ENCODE measurements around the gene CDC73. TPM values are rescaled to one million over a fixed set of nuclear protein-coding genes. Genes with fewer than 3 reads are reported as not detected.

CDC73 gene
- total RNA-seq, 1 experiment from 2014 or later: 63.2 TPM

GRCh38 chr1:193110246-193110645, 11.6 kb upstream of the CDC73 start:
- ATAC-seq (no peak), DNase-seq (ENCODE audit: low read depth, low spot score) (no peak)
- ChIA-PET RAD21 (ENCODE audit: low non-redundant PET in 1 of 2, low total read pairs in 2 of 2, uncharacterized antibody in 2 of 2, unreplicated experiment in 2 of 2) (interaction anchor here in 1 of 2 experiments (0.8 kb wide), 1 partner anchor 11 kb away, joined by 3 read pairs; the partner anchor contains the start of gene CDC73), POLR2A (no interaction called here), CTCF (no interaction called here)
- TF ChIP-seq POLR2A (IDR thresholded peaks at IDR 0.05; ENCODE audit: borderline replicate concordance, extremely low read depth, insufficient read depth, insufficient read length) (no peak), SIN3A (IDR thresholded peaks at IDR 0.05; ENCODE audit: low read depth) (no peak), ZNF274 (IDR thresholded peaks at IDR 0.05; ENCODE audit: low read depth, low read length) (no peak), ZBTB33 (IDR thresholded peaks at IDR 0.05; ENCODE audit: extremely low read depth, insufficient replicate concordance, low read length) (no peak), EZH2phosphoT487 (IDR thresholded peaks at IDR 0.05; ENCODE audit: borderline replicate concordance) (no peak), SRF (IDR thresholded peaks at IDR 0.05; ENCODE audit: low read depth) (no peak), CEBPB (IDR thresholded peaks at IDR 0.05; ENCODE audit: low read depth) (no peak), EGR1 (IDR thresholded peaks at IDR 0.05; ENCODE audit: low read depth) (no peak), ZFX (IDR thresholded peaks at IDR 0.05) (no peak), ATF3 (IDR thresholded peaks at IDR 0.05) (no peak), SP1 (IDR thresholded peaks at IDR 0.05; ENCODE audit: low read depth) (no peak), EZH2 (IDR thresholded peaks at IDR 0.05) (no peak), FOSL1 (IDR thresholded peaks at IDR 0.05; ENCODE audit: low read depth) (no peak), CBX3 (IDR thresholded peaks at IDR 0.05; ENCODE audit: low read depth) (no peak), ELF1 (IDR thresholded peaks at IDR 0.05; ENCODE audit: borderline replicate concordance, low read depth) (no peak)
- H3K27ac ChIP-seq (ENCODE audit: low read depth, low read length): no peak overlapping the region
- peaks cover 19 to 28% of the 10 kb centered on the region in 2 experiments for H3K4me1 ChIP-seq (ENCODE audit: control insufficient read depth in 1 of 2, insufficient read depth in 2 of 2, low read length in 2 of 2)
- H3K79me2 ChIP-seq (ENCODE audit: insufficient read depth, low read length): no peaks in the 10 kb centered on the region
- intact Hi-C loops (cut with micrococcal nuclease): no loop called here
- BruUV-seq (replicated peaks): no TSS peak
- H4K20me1 ChIP-seq (ENCODE audit: insufficient read depth): no peaks in the 10 kb centered on the region
- H3K9ac ChIP-seq (ENCODE audit: low read length): no peak overlapping the region
- H3K4me3 ChIP-seq (replicated peaks in 1 of 2; ENCODE audit: low read depth in 1 of 2, low read length in 2 of 2): no peak overlapping the region
- no peaks in the 10 kb centered on the region for H3K36me3 ChIP-seq (ENCODE audit: control insufficient read depth in 1 of 2, insufficient read depth in 2 of 2, low read length in 2 of 2)
- no peaks in the 10 kb centered on the region for H3K9me3 ChIP-seq (ENCODE audit: control insufficient read depth in 1 of 2, insufficient read depth in 1 of 2, low read depth in 1 of 2, low read length in 2 of 2)
- H2AFZ ChIP-seq (ENCODE audit: low read depth, low read length, poor library complexity, severe bottlenecking): peak overlapping the region; percentile 76
- H3K27me3 ChIP-seq (ENCODE audit: insufficient read depth, low read length): no peaks in the 10 kb centered on the region
- no peak overlapping the region for H3K4me2 ChIP-seq (ENCODE audit: low read length)
- H3K9me2 ChIP-seq (ENCODE audit: insufficient read depth): no peaks in the 10 kb centered on the region

Measured in HCT116 (cell line).